BJ (cell line): ENCODE measurements around the gene SPG11. TPM values are rescaled to one million over a fixed set of nuclear protein-coding genes. Genes with fewer than 3 reads are reported as not detected.

Source experiments
- CTCF ChIA-PET: fragments of 350-600 bp; formaldehyde crosslinking; extraction: SDS; loops from one replicate; lab custom pipeline; 2021; ENCODE audit warnings: antibody characterized with exemption, inconsistent platforms; lab: Yijun Ruan, JAX
- POLR2A ChIA-PET: fragments of 300-600 bp; sonication (Branson Sonifier 250); formaldehyde crosslinking; extraction: SDS; loops from one replicate; lab custom pipeline; 2021; ENCODE audit warnings: antibody characterized with exemption; lab: Charles Lee
- DNase-seq: peaks from one replicate; pipeline ENCODE4 v3.0.0-alpha.2; 2011; ENCODE audit warnings: low read depth
- H3K27me3 ChIP-seq: 2 replicates; pipeline ENCODE4 v1.6.0; 2011; ENCODE audit warnings: low read length; ENCODE audit not compliant: control insufficient read depth, insufficient read depth
- H3K36me3 ChIP-seq: 2 replicates; pipeline ENCODE4 v1.5.1; 2011; ENCODE audit warnings: low read length; ENCODE audit not compliant: control insufficient read depth, insufficient read depth
- H3K4me3 ChIP-seq: 2 replicates; pipeline ENCODE4 v1.5.1; 2011; ENCODE audit warnings: low read depth, mild to moderate bottlenecking, control low read depth, low read length
- CTCF ChIP-seq: IDR thresholded peaks from 2 replicates; pipeline ENCODE4 v1.5.1; 2011; ENCODE audit warnings: low read depth, mild to moderate bottlenecking, control low read depth, inconsistent platforms, low read length, moderate library complexity; ENCODE audit not compliant: insufficient read depth
- polyA plus RNA-seq: library from polyadenylated mRNA; depleted of rRNA; stranded (reverse); fragments of >200 nt; gene quantifications from 2 replicates; pipeline ENCODE4 v1.2.3, GENCODE V29; 2011

Gene SPG11
- polyA plus RNA-seq, 1 experiment: 60.6 TPM

DNA sequence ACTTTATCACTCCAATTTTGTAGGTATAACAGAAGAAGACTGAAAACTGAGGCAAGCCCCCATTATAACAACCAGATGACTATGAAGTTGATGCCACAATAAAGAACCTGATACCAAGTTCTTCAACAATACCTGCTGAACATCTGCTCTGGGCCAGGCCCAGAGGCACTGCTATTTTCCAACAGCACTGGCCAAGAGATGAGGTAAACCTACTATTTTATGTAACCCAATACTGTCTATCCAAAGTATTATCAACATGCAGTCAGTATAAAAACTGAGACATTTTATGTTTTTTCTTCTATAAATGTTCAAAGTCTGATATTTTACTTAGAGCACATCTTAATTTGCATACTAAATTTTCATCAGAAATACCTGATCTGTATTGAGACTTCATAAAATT, 6.1 kb downstream of the SPG11 start:
- CTCF ChIA-PET: interaction anchor here (0.6 to 1.2 kb wide), 2 partner anchors 67 to 81 kb away, joined by 3 read pairs; no protein-coding TSS in a partner anchor
- POLR2A ChIA-PET: no interaction called here
- Histone ChIP-seq H3K27me3 (no peaks in the 10 kb centered on the region), H3K36me3 (peaks cover 2% of the 10 kb centered on the region; the same call in 1 of the 2 replicates), H3K4me3 (no peak overlapping the region)
- TF ChIP-seq CTCF: no peak
- DNase-seq: no peak

GRCh38 chr15:44656913-44657312, 6.5 kb downstream of the SPG11 start:
- H3K4me3 ChIP-seq: no peak overlapping the region
- ChIA-PET POLR2A (no interaction called here), CTCF (interaction anchor here (0.6 to 1.2 kb wide), 3 partner anchors 67 to 82 kb away, joined by 3 to 5 read pairs (median 3); no protein-coding TSS in a partner anchor)
- TF ChIP-seq CTCF: no peak
- H3K27me3 ChIP-seq: no peaks in the 10 kb centered on the region
- DNase-seq: no peak
- peaks cover 2% of the 10 kb centered on the region; the same call in 1 of the 2 replicates for H3K36me3 ChIP-seq

- no peaks in the 10 kb centered on the region for H3K27me3 ChIP-seq
- CTCF ChIA-PET: interaction anchor here (1.2 kb wide), 2 partner anchors 78 to 82 kb away, joined by 3 to 5 read pairs; no protein-coding TSS in a partner anchor
- no peak overlapping the region for H3K4me3 ChIP-seq
- H3K36me3 ChIP-seq: peaks cover 4% of the 10 kb centered on the region
- no peak for TF ChIP-seq CTCF
- POLR2A ChIA-PET: no interaction called here
- no peak for DNase-seq
Measured at GRCh38 chr15:44656298-44656697, 7.2 kb downstream of the SPG11 start.

DNA sequence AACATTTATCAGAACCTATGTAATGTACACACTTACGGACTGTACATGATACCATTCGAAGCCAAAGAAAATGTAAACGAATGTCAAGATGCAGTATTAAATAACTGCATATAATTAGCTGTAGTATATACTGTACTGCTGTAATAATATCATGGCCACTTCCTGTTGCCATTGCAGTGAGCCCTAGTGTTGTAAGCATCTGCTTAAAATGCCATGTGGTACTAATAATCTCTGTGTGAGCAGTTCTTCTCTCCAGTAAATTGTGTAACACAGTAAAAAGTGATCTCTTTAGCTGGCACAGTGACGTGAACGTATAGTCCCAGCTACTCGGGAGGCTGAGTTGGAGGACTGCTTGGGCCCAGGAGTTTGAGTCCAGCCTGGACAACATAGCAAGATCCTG, 8.6 kb downstream of the SPG11 start:
- H3K36me3 ChIP-seq: peaks cover 6% of the 10 kb centered on the region
- no peak for DNase-seq
- ChIA-PET POLR2A (no interaction called here), CTCF (no interaction called here)
- no peaks in the 10 kb centered on the region for H3K27me3 ChIP-seq
- H3K4me3 ChIP-seq: no peak overlapping the region
- no peak for TF ChIP-seq CTCF

DNA sequence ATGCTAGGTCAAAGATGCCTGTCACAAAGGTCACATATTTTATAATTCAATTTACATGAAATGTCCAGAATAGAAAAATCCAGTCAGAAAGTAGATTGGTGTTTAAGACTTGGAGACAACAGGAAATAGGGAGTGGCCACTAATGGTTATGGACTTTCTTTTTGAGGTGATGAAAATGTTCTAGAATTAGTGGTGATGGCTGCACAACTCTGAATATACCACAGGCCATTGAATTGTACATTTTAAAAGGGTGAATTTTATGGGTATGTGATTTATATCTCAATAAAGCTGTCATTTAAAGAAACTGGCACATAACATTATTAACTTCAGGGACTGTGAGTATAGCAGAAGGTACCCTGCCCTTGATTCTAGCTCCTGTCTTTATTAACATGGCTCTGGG, 15.8 kb downstream of the SPG11 start:
- no peak overlapping the region for H3K4me3 ChIP-seq
- no peaks in the 10 kb centered on the region for H3K27me3 ChIP-seq
- H3K36me3 ChIP-seq: peaks cover 6% of the 10 kb centered on the region
- no peak for TF ChIP-seq CTCF
- ChIA-PET POLR2A (no interaction called here), CTCF (no interaction called here)
- no peak for DNase-seq
